Neural cell (in vitro differentiated cells): Measurements from ENCODE around the gene PYGB.
"Not testable (repeated sequence)": the region's sequence is repeated elsewhere in the genome, so short reads cannot be mapped to it uniquely, and the experiment has no call there.

ENCODE experiments used
- EP300 ChIP-seq: fragments of 450-650 bp; conservative IDR thresholded peaks from 2 replicates; pipeline ENCODE4 v1.6.1; 2014; ENCODE audit warnings: antibody characterized with exemption, mild to moderate bottlenecking, moderate library complexity; ENCODE audit not compliant: poor library complexity, severe bottlenecking
- EZH2 ChIP-seq: fragments of 200-600, 300-800 bp; shearing (Covaris generic), sonication (generic); IDR thresholded peaks from 2 replicates; pipeline ENCODE4 v1.6.1; 2014; ENCODE audit warnings: antibody characterized with exemption, low read length, borderline replicate concordance, mild to moderate bottlenecking; ENCODE audit not compliant: insufficient read depth, poor library complexity, severe bottlenecking
- MXI1 ChIP-seq: fragments of 450-650 bp; conservative IDR thresholded peaks from 2 replicates; pipeline ENCODE4 v1.6.1; 2014; ENCODE audit warnings: antibody characterized with exemption, mild to moderate bottlenecking; ENCODE audit not compliant: poor library complexity, severe bottlenecking
- POLR2AphosphoS5 ChIP-seq: IDR thresholded peaks from 2 replicates; pipeline ENCODE4 v1.6.1; 2012
- SMC3 ChIP-seq: fragments of 450-650 bp; conservative IDR thresholded peaks from 2 replicates; pipeline ENCODE4 v1.6.1; 2014; ENCODE audit warnings: antibody characterized with exemption, mild to moderate bottlenecking, moderate library complexity; ENCODE audit not compliant: poor library complexity
- TAF1 ChIP-seq: IDR thresholded peaks from 2 replicates; pipeline ENCODE4 v1.6.1; 2012; ENCODE audit warnings: low read depth
- TF ChIP-seq, protein P1 (sequence below): fragments of 450-650 bp; IDR thresholded peaks from 2 replicates; pipeline ENCODE4 v1.5.1; 2014; ENCODE audit warnings: antibody characterized with exemption, mild to moderate bottlenecking, moderate library complexity; ENCODE audit not compliant: poor library complexity, severe bottlenecking
- TF ChIP-seq, protein P2 (sequence below): IDR thresholded peaks from 2 replicates; pipeline ENCODE4 v1.6.1; 2012; ENCODE audit warnings: borderline replicate concordance

DNA sequence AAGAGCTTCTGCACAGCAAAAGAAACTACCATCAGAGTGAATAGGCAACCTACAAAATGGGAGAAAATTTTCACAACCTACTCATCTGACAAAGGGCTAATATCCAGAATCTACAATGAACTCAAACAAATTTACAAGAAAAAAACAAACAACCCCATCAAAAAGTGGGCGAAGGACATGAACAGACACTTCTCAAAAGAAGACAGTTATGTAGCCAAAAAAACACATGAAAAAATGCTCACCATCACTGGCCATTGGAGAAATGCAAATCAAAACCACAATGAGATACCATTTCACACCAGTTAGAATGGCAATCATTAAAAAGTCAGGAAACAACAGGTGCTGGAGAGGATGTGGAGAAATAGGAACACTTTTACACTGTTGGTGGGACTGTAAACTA is 87.1 kb downstream of the PYGB start:
- TF ChIP-seq, protein P1, sequence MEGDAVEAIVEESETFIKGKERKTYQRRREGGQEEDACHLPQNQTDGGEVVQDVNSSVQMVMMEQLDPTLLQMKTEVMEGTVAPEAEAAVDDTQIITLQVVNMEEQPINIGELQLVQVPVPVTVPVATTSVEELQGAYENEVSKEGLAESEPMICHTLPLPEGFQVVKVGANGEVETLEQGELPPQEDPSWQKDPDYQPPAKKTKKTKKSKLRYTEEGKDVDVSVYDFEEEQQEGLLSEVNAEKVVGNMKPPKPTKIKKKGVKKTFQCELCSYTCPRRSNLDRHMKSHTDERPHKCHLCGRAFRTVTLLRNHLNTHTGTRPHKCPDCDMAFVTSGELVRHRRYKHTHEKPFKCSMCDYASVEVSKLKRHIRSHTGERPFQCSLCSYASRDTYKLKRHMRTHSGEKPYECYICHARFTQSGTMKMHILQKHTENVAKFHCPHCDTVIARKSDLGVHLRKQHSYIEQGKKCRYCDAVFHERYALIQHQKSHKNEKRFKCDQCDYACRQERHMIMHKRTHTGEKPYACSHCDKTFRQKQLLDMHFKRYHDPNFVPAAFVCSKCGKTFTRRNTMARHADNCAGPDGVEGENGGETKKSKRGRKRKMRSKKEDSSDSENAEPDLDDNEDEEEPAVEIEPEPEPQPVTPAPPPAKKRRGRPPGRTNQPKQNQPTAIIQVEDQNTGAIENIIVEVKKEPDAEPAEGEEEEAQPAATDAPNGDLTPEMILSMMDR, result not testable (repeated sequence)
- not testable (repeated sequence) for TF ChIP-seq SMC3, TAF1, EZH2, POLR2AphosphoS5, MXI1, EP300
- TF ChIP-seq, protein P2, sequence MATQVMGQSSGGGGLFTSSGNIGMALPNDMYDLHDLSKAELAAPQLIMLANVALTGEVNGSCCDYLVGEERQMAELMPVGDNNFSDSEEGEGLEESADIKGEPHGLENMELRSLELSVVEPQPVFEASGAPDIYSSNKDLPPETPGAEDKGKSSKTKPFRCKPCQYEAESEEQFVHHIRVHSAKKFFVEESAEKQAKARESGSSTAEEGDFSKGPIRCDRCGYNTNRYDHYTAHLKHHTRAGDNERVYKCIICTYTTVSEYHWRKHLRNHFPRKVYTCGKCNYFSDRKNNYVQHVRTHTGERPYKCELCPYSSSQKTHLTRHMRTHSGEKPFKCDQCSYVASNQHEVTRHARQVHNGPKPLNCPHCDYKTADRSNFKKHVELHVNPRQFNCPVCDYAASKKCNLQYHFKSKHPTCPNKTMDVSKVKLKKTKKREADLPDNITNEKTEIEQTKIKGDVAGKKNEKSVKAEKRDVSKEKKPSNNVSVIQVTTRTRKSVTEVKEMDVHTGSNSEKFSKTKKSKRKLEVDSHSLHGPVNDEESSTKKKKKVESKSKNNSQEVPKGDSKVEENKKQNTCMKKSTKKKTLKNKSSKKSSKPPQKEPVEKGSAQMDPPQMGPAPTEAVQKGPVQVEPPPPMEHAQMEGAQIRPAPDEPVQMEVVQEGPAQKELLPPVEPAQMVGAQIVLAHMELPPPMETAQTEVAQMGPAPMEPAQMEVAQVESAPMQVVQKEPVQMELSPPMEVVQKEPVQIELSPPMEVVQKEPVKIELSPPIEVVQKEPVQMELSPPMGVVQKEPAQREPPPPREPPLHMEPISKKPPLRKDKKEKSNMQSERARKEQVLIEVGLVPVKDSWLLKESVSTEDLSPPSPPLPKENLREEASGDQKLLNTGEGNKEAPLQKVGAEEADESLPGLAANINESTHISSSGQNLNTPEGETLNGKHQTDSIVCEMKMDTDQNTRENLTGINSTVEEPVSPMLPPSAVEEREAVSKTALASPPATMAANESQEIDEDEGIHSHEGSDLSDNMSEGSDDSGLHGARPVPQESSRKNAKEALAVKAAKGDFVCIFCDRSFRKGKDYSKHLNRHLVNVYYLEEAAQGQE, result not testable (repeated sequence)
